Activated gamma-delta T cell (primary cell): ENCODE measurements around the gene NPHP4.
"Not testable (repeated sequence)": the region's sequence is repeated elsewhere in the genome, so short reads cannot be mapped to it uniquely, and the experiment has no call there.

Experiments used
- DNase-seq: peaks from one replicate; lab custom pipeline; 2025; lab: John Stamatoyannopoulos, UW

Gene NPHP4

GRCh38 chr1:5855196-5855897, 136.9 kb downstream of the NPHP4 start:
- no peak for DNase-seq

GRCh38 chr1:5854754-5855153, 137.5 kb downstream of the NPHP4 start:
- no peak for DNase-seq

GRCh38 chr1:5853858-5854257, 138.4 kb downstream of the NPHP4 start:
- not testable (repeated sequence) for DNase-seq

- no peak for DNase-seq
Observed at GRCh38 chr1:5850503-5850902, 141.7 kb downstream of the NPHP4 start.

- no peak for DNase-seq
Observed at GRCh38 chr1:5849550-5849949, 142.7 kb downstream of the NPHP4 start.

GRCh38 chr1:5847013-5847659, 145.1 kb downstream of the NPHP4 start:
- DNase-seq, result no peak

GRCh38 chr1:5845376-5845775, 146.8 kb downstream of the NPHP4 start:
- no peak for DNase-seq

GRCh38 chr1:5844442-5844841, 147.8 kb downstream of the NPHP4 start:
- no peak for DNase-seq

GRCh38 chr1:5843521-5844096, 148.6 kb downstream of the NPHP4 start:
- DNase-seq, result no peak

GRCh38 chr1:5842679-5843078, 149.5 kb downstream of the NPHP4 start:
- no peak for DNase-seq

GRCh38 chr1:5840551-5841001, 151.6 kb downstream of the NPHP4 start:
- DNase-seq, result no peak

- no peak for DNase-seq
Observed at GRCh38 chr1:5839881-5840550, 152.2 kb downstream of the NPHP4 start.

- DNase-seq, result no peak
Observed at GRCh38 chr1:5839161-5839880, 152.9 kb downstream of the NPHP4 start.

- DNase-seq, result no peak
Observed at GRCh38 chr1:5837976-5838653, 154.1 kb downstream of the NPHP4 start.

- no peak for DNase-seq
Observed at GRCh38 chr1:5836776-5837440, 155.3 kb downstream of the NPHP4 start.

GRCh38 chr1:5835179-5835562, 157.1 kb downstream of the NPHP4 start:
- no peak for DNase-seq

GRCh38 chr1:5834477-5835178, 157.6 kb downstream of the NPHP4 start:
- no peak for DNase-seq

GRCh38 chr1:5833911-5834310, 158.3 kb downstream of the NPHP4 start:
- no peak for DNase-seq

- no peak for DNase-seq
Observed at GRCh38 chr1:5832916-5833895, 159.0 kb downstream of the NPHP4 start.
